CD4-positive, alpha-beta T cell treated with Interleukin-12 subunit alpha and Interleukin-12 subunit beta, for 1 hour (primary cell): ENCODE data around the gene RIT1.

ENCODE experiments used
- DNase-seq: peaks from one replicate; pipeline ENCODE4 v3.0.0-alpha.2; 2020

The RIT1 gene, protein sequence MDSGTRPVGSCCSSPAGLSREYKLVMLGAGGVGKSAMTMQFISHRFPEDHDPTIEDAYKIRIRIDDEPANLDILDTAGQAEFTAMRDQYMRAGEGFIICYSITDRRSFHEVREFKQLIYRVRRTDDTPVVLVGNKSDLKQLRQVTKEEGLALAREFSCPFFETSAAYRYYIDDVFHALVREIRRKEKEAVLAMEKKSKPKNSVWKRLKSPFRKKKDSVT

DNA sequence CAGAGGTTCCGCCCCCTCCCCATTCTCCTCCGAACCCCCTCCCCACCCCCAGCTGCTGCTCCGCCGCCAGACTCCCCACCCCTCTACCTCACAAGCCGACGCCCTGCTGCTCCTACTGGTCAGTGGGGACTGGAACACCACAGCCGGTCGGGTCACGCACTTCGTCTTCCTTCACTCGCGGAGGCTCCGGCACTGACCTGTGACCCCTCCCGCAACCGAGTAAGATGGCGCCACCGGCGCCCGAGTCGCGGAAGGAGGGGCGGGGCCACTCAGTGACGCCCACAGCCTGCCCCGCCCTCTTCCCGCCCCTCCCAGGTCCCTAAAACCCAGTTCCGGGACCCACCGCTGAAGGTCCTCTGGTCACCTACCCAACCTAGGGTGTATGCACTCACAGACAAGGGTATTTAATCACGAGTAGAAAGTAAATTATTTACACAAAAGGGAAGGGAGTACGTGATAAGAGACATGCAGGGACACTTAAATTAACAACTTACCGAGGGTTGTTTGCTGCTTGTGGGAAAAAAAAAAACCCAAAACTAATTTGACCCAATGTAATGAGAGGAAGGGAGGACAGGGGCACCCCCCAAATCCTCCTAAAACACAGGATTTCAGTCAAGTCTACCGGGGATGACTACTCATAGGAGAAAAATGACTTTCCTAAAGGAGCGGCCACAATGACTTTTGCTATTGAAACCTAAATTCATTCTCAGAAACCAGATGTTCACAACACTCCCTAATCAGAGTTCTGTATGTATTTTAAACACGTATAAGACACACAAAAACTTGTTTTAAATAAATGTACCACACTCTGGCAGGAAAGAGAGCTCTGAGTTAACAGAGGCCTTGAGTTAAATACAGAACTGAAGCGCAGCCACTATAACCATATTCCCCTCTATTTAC, at the start of gene RIT1:
Gene RIT1, minus strand, starts transcription at position 194 of the 900 bp plus-strand sequence. CDS start 588 bp downstream, outside the sequence.
- DNase-seq = peak; percentile 89

DNA sequence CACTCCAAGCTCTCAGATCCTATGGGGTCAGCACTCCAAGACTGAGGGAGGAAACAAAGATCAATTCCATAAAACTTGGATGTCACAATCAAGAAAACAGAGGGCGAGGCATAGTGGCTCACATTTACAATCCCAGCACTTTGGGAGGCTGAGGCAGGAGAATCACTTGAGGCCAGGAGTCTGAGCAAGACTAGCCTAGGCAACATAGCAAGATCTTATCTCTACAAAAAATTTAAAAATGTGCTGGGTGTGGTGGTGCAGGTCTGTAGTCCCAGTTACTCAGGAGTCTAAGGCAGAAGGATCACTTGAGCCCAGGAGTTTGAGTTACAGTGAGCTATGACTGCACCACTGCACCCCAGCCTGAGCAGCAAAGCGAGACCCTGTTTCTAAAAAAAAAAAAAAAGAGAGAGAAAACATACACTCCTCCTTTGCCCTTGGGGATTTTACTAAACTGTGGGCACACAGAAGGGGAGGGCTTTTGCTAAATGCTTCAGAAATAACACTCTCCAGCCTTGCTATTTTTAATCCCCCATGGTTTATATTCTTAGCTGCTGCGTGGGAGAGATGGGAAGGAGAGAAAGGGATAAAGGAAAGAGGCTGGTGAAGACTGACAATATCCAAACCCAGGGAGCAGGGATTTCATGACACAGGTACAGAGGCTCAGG, 49.1 kb upstream of the RIT1 start:
- DNase-seq = no peak

DNA sequence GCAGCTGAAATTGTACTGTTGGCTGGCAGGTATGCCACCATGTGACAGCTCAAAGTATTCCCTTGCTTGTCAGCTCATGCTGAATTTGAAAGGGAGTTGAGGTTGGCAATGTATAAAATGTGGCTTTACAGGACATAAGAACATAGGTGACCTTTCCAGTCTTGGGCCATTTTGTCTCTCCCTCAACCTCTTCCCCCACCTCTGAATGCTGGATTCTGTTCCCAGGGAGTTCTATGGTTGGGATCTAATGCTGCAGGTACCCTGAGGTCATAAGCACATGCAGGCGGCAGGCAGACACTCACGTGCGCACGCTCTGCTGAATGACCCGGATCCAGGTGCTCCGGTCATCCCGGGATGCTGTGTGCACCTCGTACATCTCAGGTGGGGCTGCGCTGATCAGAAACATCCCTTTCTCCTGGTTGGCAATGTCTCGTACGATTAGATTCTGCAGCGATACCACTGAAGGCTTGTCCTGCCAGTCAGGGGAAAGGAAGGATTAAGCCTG, 46.3 kb upstream of the RIT1 start:
- no peak for DNase-seq

DNA sequence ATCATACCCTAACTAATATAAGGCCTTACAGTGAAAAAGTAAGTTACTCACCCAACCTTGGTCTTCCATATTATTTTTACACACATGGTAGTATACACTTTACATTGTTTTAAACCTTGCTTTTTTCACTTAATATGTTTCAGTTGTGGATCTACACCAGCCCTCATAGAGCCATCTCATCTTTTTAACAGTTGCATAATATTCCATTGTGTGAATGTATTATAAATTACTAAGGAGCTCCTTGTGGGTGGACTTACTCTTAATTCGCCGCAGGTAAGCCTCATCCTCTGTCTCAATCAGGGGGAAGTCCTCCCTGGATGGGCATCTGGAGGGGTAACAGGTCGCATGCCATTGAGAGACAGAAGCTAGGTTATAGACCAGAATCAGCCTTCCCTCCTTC, 43.5 kb upstream of the RIT1 start:
- DNase-seq = no peak

DNA sequence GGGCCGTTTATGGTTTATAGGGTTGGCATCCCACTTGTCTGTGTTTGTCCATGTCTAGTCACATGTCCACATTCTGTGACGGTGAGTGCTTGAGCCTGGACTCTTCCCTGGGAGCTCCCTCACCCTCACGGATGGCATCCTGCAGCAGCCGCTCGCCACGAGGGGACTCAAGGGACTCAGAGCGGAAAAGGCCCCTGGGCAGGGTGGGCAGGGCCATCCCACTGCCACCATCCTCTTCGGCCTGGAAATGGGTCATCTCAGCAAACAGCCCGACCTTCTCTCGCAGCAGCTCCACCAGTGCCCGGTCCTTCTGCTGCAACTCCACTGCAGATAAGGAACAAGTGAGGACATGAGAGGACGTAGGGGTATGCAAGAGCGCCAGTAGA, 41.3 kb upstream of the RIT1 start:
- DNase-seq = no peak

DNA sequence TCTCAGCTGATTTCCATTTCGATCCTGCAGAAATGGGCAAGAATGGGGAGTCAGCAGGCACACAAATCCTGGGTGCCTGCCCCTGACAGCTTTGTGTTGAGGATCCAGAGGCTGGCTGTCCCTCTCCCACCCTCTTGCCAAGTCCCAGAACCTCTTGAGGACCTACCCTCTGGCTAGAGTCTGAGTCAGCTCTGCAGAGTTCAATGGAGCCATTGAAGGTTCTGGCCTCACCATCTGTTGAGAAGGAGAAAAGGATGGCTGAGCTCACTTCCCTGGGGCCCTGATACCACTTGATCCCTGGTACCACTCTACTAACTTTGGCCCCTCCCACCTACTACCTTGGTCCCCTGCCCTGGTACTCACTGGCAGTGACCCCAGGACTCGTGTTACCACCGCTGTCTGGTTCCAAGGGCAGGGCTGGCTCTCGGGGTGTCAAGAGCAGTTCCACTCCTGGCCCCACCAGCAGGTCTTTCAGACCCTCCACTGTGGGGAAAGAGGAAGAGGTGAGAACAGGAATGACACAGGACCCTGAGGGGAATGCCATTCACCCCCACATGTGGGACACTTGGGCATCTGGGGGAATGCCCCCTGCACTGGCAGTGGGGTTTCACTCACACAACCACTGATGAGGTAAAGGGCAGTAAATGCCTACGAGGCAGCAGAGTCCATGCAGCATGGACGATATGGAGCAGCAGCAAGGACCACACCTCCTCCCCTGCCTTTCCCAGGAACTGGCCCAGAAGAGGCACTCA, 40.8 kb upstream of the RIT1 start:
- DNase-seq = no peak

DNA sequence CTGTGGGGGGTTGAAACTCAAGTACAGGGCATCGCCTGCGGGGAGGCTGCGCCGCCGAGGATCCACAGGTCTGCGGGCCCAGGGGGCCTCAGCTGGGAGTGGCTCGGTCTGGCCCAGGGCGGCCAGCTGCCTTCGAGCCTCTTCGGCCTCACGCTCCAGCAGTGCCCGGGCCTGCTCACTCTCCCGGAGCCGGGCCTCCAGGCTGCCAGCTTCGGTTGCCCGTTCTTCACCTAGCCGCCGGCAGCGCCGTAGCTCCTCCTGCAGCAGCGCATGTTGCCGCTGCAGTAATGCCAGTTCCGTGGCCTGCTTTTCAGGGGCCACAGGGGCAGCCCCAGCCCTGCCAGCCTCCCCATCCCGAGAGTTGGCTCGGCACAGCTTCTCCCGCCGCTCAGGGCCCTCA, 39.7 kb upstream of the RIT1 start:
- no peak for DNase-seq

DNA sequence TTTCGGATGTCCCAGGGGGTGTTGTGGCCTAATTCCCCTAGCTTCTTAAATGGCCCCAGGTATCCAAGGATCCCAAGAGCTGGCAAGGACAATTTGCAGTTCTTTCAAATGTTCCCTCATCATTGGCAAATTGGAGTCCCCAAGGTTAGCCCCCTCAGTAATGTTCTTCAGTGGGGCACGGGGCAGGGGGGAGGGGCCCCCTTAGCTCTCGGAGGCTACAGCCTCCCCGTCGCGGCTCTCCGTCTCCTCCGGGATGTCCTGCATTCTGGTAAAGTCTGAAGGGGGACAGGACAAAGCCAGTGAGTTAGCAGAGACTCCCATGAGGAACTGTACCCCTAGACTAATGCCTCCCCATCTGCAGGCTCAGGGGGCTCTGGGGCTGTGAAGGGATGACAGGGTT, 36.6 kb upstream of the RIT1 start:
- DNase-seq = no peak

DNA sequence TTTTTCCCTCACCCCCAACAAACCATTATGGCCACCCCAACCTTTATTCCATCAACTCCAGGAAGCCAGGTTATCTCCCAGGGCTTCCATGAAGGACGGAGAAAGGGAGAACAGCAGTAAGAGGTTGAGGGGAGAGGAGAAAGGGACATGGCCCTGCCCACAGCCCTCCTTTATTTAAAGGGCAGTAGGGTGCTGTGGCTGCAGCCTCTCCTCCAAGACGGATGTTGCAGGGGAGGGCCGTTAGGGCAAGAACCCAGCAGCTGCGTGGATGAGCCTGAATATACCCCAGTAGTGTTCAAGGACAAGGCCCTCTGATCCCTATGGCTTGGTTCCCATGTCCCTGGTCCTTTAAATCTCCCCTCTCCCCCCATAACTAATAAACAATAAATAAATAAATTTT, 36.1 kb upstream of the RIT1 start:
- DNase-seq = no peak

DNA sequence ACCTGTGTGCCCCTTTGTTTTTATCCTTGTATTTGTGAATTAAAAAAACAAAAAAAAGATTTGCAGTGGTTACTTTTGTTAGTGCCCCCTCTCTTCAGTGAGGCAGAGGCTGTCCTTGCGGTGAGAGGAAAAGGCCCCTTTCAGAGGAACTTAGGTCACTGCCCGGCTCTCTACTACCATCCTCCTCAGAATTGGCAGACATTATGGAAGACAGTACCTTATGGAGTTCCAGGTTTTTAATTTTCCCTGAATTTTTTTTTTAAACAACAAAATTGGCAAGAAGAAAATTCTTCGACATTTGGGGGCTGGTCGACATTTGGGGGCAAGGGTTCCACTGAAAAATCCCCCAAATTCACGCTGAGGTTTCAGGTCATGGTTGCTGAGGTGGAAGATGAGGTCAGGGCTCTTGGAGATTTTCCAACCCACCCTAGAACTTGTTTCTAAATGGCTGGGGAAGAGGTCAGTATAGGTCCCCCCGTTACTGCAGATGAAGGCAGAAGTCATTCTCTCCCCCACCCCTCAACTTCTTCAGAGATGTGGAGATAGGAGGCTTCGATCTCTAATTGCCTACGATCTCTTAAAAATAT, 35.6 kb upstream of the RIT1 start:
- DNase-seq = no peak

DNA sequence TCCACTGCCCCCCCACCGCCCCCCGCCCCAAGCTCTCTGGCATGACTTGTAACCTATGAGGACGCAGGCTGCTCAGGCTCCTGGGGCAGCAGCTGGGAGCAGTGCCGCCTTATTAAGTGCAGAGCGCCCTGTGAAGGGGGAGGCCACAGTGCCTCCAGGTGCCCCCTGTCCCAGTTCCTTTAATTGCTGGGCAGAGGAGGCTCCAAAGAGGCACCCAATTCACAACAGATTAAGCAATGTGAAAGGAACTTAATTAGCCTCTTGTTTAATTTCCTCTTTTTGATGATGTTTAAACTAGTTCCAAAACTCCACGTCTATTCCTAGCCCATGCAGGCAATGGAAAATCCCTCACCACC, 33.3 kb upstream of the RIT1 start:
- DNase-seq = no peak

DNA sequence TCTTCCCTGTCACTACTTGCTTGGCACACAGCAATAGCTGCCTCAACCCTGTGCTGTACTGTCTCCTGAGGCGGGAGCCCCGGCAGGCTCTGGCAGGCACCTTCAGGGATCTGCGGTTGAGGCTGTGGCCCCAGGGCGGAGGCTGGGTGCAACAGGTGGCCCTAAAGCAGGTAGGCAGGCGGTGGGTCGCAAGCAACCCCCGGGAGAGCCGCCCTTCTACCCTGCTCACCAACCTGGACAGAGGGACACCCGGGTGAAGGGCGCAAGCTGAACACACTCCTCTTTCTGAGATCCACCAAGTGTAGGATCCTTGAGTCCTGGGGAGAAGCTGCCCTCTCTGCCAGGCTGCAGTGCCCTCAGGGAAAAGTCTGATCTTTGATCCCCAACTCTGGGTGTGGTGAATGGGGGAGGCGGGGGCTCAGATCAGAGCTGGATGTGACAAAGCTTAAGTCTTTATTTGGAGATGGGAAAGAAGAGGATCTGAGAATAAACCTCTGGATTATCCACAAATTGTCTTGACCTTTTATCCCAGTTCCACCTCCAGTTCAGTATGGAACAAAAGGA, 31.5 kb upstream of the RIT1 start:
- DNase-seq = no peak

DNA sequence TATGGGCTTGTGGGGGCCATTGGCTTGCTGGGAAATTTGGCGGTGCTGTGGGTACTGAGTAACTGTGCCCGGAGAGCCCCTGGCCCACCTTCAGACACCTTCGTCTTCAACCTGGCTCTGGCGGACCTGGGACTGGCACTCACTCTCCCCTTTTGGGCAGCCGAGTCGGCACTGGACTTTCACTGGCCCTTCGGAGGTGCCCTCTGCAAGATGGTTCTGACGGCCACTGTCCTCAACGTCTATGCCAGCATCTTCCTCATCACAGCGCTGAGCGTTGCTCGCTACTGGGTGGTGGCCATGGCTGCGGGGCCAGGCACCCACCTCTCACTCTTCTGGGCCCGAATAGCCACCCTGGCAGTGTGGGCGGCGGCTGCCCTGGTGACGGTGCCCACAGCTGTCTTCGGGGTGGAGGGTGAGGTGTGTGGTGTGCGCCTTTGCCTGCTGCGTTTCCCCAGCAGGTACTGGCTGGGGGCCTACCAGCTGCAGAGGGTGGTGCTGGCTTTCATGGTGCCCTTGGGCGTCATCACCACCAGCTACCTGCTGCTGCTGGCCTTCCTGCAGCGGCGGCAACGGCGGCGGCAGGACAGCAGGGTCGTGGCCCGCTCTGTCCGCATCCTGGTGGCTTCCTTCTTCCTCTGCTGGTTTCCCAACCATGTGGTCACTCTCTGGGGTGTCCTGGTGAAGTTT, 30.8 kb upstream of the RIT1 start:
- no peak for DNase-seq

DNA sequence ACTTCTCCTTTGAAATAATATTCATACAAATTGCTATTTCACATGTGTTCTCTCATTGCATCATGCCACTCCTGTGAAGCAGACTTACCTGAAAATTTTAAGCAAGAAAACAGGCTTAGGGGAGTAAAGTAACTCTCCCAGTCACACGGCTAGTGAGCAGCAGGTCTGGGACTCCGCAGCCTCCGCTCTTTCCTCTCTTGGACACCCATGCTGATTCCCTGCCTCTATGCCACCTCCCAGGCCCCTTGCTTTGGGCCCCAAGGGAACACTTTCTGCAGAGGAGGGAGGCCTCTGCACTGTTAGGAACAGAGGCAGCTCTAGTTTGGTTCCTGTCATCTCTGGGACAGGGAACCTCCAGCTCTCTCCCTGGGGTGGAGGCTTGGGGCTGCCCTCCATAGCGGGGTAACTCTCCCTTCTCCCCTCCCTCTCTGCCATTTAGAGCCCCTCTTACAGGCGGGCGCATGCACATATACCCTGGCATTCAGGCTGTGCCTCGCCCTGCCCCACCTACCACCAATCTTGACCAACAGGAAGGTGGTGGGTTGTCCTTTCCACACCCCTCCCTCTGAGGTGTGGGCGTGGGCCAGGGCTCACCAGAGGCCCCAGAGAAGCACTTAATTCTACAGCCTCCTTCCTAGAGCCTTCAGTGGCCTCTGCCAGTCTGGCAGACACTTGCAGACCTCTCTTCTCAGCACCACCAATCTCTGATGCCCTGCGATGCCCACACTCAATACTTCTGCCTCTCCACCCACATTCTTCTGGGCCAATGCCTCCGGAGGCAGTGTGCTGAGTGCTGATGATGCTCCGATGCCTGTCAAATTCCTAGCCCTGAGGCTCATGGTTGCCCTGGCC, 30.1 kb upstream of the RIT1 start, which contains the start of gene RXFP4:
Gene RXFP4, plus strand, starts transcription at position 646 of the 852 bp plus-strand sequence. Its CDS starts 72 bp downstream, at position 718.
- DNase-seq = no peak

DNA sequence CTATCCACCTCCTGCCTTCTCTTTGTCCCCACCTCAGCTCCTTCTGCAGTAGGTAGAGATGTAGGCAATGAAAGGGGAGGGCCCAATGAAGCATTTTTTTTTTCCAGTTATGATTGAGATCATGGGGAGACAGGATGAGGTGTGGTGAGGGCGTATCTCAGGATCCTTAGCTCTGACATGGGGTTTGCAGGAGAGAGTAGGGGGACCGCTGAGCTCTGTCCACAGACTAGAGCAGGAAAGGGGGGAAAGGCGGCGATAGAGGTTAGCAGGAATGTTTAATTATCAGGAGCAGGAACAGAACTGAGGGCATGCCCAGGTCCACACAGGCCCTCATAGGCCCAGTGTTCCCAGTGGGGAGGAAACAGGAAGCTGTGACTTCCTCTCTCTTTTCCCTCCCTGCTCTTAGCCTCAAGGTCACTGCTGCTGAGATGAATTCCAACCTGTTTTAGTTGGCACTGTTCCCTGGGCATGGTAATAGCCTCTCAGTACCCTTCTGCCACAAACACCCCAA, 29.4 kb upstream of the RIT1 start:
- no peak for DNase-seq

DNA sequence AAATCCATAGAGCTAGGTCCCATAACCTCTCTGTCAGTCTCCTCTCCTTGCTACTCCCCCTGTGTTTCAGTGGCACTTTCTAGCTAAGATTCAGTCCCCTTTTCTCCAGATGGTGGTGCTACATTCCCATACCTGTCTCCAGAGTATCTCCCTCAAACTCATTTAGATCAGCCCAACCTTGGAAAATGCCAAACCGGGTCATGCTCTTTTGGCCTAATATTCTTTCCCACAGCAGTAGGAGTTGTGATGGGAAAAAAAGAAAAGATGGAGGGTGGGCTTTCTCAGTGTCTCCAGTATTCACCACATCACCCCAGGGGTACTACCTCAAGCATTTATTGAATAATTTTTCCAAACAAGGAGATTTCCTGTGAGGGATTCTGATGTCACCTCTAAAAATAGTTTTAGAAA, 27.1 kb upstream of the RIT1 start:
- DNase-seq = peak; percentile 67

DNA sequence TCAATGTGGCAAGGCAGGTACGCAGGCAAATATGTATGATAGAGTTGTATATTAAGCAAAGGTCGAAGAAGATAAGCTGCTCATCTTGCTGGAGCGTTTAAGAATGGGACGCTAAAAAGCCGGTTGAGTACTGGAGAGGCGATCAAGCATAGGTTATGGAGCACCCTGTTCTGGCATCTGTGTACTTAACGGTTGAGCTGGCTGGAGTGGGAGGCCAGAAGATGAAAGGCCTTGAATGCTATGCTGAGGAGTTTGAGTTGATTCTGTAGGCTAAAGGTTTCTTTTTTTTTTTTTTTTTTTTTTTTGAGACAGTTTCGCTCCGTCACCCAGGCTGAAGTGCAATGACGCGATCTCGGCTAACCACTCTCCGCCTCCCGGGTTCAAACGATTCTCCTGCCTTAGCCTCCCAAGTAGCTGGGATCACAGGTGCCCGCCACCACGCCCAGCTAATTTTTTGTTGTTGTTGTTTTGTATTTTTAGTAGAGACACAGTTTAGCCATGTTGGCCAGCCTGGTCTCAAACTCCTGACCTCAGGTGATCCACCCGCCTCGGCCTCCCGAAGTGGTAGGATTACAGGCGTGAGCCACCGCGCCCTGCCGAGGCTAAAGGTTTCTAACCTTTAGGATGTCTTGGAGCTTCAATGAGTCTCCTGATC, 23.9 kb upstream of the RIT1 start:
- no peak for DNase-seq

DNA sequence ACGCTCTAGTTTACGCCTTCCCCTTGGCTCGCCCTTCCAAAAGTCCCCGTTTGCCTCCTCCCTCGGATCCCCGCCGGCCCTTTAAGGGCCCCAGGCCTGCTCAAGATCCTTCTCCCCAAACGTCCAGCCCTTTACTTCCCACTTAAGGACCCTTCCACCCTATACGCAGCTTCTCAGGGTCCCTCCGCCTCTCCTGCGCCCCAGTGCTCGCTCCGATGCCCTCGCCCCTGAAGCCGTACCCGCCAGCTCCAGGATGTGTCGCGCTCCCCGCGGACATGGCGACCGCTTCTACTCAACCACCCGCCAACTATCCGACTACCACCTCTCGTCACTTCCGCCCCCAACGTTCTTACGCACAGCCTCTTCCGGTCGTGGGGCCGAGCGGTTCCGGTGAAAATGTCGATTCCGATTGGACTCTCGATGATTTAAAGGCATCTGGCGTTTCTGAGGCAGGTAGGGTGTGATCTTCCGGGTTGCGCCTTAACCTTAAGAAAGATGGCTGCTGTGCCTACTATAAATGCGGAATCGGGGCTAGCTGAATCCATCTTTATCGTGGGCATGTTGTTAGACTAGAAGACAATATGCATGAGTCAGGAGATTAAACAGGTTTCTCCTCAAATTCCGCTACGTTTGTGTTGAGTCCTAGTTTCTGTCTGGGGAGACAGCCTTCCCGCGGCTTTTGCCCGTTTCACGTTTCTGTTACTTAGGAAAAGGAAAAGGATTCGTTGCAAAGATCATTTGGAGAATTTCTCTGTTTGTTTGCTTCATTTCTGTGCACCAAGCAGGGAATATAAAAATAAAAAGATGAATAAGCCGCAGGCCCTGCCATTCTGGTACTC, 23.2 kb upstream of the RIT1 start, which contains the start of gene KHDC4:
Gene KHDC4, minus strand, starts transcription at position 317 of the 839 bp plus-strand sequence. Its CDS starts 40 bp downstream, at position 277.
- peak; percentile 97 for DNase-seq
